Adrenal gland (tissue), 12 donors: ENCODE measurements around the gene FGF12. TPM values are rescaled to one million over a fixed set of nuclear protein-coding genes. Genes with fewer than 3 reads are reported as not detected.

ENCODE experiments used
- DNase-seq, 7 donors: peaks; one replicate each; pipeline ENCODE4 v3.0.0-alpha.2; 2019 to 2020
- H3K27ac ChIP-seq, 5 donors: fragments of 200-600 bp; sonication (generic) in 4 of 5; 1 replicate in 3 of 5; 2 replicates in 2 of 5; pipeline versions ENCODE4 v1.5.1 to v1.8.0; 2016 to 2020; ENCODE audit warnings: mild to moderate bottlenecking in 1 of 5
- H3K27me3 ChIP-seq: fragments of 200-600 bp; 2 replicates; pipeline ENCODE4 v1.8.0; 2021
- H3K36me3 ChIP-seq, 2 donors: fragments of 200-600 bp; replicated peaks in 1 of 2; 1 replicate in 1 of 2; 2 replicates in 1 of 2; pipeline versions ENCODE4 v1.5.1 to v1.8.0; 2018 to 2022
- H3K4me1 ChIP-seq, 2 donors: fragments of 200-600 bp; replicated peaks in 1 of 2; 1 replicate in 1 of 2; 2 replicates in 1 of 2; pipeline versions ENCODE4 v1.5.1 to v1.8.0; 2018 to 2021
- H3K4me3 ChIP-seq, 4 donors: fragments of 200-600 bp; sonication (generic) in 3 of 4; one replicate each; pipeline ENCODE4 v1.5.1; 2016 to 2018
- H3K9me3 ChIP-seq, 3 donors: fragments of 200-600 bp; sonication (generic) in 1 of 3; replicated peaks in 1 of 3; 1 replicate in 2 of 3; 2 replicates in 1 of 3; pipeline versions ENCODE4 v1.5.1 to v1.8.0; 2016 to 2021
- CTCF ChIP-seq, 6 experiments: fragments of 450-650 bp in 4 of 6; fragments of 200-600 bp in 2 of 6; sonication (generic) in 1 of 6; IDR thresholded peaks; 1 replicate in 5 of 6; 2 replicates in 1 of 6; pipeline versions ENCODE4 v1.5.1 to v1.8.0; 2016 to 2021; ENCODE audit warnings: antibody characterized with exemption in 6 of 6, mild to moderate bottlenecking in 2 of 6, moderate library complexity in 1 of 6
- POLR2A ChIP-seq, 2 donors: fragments of 450-650 bp; IDR thresholded peaks; one replicate each; pipeline ENCODE4 v1.6.1; 2017; ENCODE audit warnings: antibody characterized with exemption in 2 of 2, mild to moderate bottlenecking in 2 of 2, moderate library complexity in 1 of 2
- WGBS, 4 donors: extraction: QIAGEN DNeasy Blood & Tissue Kit in 2 of 4; methylation state at CpG; one replicate each; pipeline versions ENCODE4 v1.1.5 to v1.1.7; 2013 to 2017; 5-methylcytosine and 5-hydroxymethylcytosine counted together
- intact Hi-C, 2 donors: fragments of 100-400 bp; cut with DNase I; formaldehyde crosslinking; loops; one replicate each; pipeline versions ENCODE4 v1.14.1 to v1.15.0; 2022 to 2023
- polyA plus RNA-seq, 3 donors: library from polyadenylated mRNA; stranded (reverse); fragments of 200-250 nt in 2 of 3; fragments of 350-450 nt in 1 of 3; fragmentation: Illumina TruSeq in 1 of 3; extraction: RNeasy Lipid Tissue Mini Kit (QIAGEN cat#74804) in 1 of 3; gene quantifications; one replicate each; pipeline ENCODE4 v1.2.3, GENCODE V29; 2013 to 2014
- total RNA-seq, 9 donors: library from RNA; depleted of rRNA in 4 of 9; stranded (reverse); fragments of >200 nt in 4 of 9; fragments of 120-200 nt in 1 of 9; fragmentation: NEBNext Ultra II Directional in 1 of 9; extraction: Animal tissue kit (Norgen Biotek cat#: 25700) in 1 of 9; gene quantifications; one replicate each; pipeline versions ENCODE4 v1.1.0 to v1.2.4, GENCODE V29; 2013 to 2023
- donor health status: healthy with polysubstance abuse.
- donor health status: Bipolar disorder and iron deficiency.
- donor health status: DM: yes; HTN: yes; CAD: no.
- donor health status: DM: no; HTN: no; CAD: no.
- donor health status: DM: no; HTN: no; CAD: no.
- donor health status: DM: yes; HTN: yes; CAD: no.

FGF12 gene
- total and polyA plus RNA-seq, 12 donors = 23.3 to 286 (median 81.3) TPM

DNA sequence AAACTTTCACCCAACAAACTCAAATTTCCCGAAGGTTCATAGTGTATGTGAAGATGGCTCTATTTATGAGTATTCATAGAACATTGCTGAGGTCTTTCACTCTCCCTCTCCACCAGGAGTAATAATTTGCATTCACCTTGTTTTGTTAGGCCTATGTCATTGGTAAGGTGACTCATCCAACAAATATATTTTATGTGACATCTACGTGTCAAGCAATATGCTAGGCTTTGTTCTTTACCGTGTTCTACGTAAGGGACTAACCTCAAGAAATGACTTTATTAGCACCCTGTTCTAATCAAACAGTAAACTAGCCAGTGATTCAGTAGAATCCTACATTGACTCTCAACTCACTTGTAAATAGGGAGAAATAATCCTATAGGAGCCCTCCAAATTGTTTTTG is 334.4 kb downstream of the FGF12 start:
- Histone ChIP-seq H3K36me3 (no peaks in the 10 kb centered on the region), H3K27ac (no peak overlapping the region), H3K4me1 (no peaks in the 10 kb centered on the region), H3K9me3 (no peaks in the 10 kb centered on the region), H3K4me3 (no peak overlapping the region), H3K27me3 (no peaks in the 10 kb centered on the region)
- DNase-seq = no peak
- 54 to 78% (median 66%) methylated on average over 4 of the region's 4 CpGs for WGBS, 4 donors
- TF ChIP-seq CTCF (IDR thresholded peaks at IDR 0.05) (no peak), POLR2A (IDR thresholded peaks at IDR 0.05) (no peak)
- intact Hi-C loops = no loop called here

GRCh38 chr3:192382861-192383260 is 344.5 kb downstream of the FGF12 start:
- TF ChIP-seq POLR2A (IDR thresholded peaks at IDR 0.05) (no peak), CTCF (IDR thresholded peaks at IDR 0.05) (no peak)
- no peak overlapping the region for H3K4me3 ChIP-seq
- no peaks in the 10 kb centered on the region for H3K9me3 ChIP-seq
- WGBS, 4 donors = 33 to 49% (median 41%) methylated on average over 2 of the region's 2 CpGs
- H3K4me1 ChIP-seq = no peaks in the 10 kb centered on the region
- no peaks in the 10 kb centered on the region for H3K27me3 ChIP-seq
- H3K27ac ChIP-seq = no peak overlapping the region
- H3K36me3 ChIP-seq = no peaks in the 10 kb centered on the region
- no peak for DNase-seq
- intact Hi-C loops = no loop called here

DNA sequence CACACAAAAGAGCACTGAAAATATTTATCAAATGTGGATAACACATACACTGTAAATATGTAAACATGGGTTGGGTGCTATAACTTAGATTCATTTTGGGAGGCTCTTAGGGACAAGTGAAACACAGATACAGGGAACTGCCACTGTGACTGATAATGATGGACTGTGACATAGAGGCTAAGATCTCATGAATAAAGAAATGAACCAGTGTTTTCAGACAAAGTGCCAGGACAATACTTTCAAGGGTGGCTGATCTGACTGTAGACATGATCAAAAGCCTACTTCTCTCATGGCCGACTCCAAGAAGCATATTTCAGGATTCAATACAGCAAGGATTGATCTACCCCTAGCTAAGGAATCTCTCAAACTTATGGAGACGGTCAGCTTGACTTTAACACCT is 353.8 kb downstream of the FGF12 start:
- intact Hi-C loops = no loop called here
- H3K27me3 ChIP-seq = no peaks in the 10 kb centered on the region
- H3K36me3 ChIP-seq = no peaks in the 10 kb centered on the region
- TF ChIP-seq POLR2A (IDR thresholded peaks at IDR 0.05) (no peak), CTCF (IDR thresholded peaks at IDR 0.05) (no peak)
- 73 to 89% (median 80%) methylated on average over 2 of the region's 2 CpGs for WGBS, 4 donors
- no peak for DNase-seq
- H3K9me3 ChIP-seq = no peaks in the 10 kb centered on the region
- no peak overlapping the region for H3K27ac ChIP-seq
- H3K4me1 ChIP-seq = no peaks in the 10 kb centered on the region
- no peak overlapping the region for H3K4me3 ChIP-seq

- intact Hi-C loops = no loop called here
- H3K4me1 ChIP-seq = peaks cover 0 to under 1% of the 10 kb centered on the region in 2 donors
- peak overlapping the region in 1 of 5 donors; percentile 9 for H3K27ac ChIP-seq
- DNase-seq = no peak
- no peaks in the 10 kb centered on the region for H3K27me3 ChIP-seq
- no peaks in the 10 kb centered on the region for H3K36me3 ChIP-seq
- no peak overlapping the region for H3K4me3 ChIP-seq
- TF ChIP-seq POLR2A (IDR thresholded peaks at IDR 0.05) (no peak), CTCF (IDR thresholded peaks at IDR 0.05) (no peak)
- WGBS, 4 donors = 47 to 49% (median 49%) methylated on average over 6 of the region's 6 CpGs
- H3K9me3 ChIP-seq = no peaks in the 10 kb centered on the region
Measured at GRCh38 chr3:192373032-192373431, 354.3 kb downstream of the FGF12 start.
